LoVo (cell line): ENCODE results near the gene ASB1.

Experiments
- DNase-seq: peaks from one replicate; pipeline ENCODE4 v3.0.0-alpha.2; 2016; ENCODE audit warnings: low spot score

The ASB1 gene

DNA sequence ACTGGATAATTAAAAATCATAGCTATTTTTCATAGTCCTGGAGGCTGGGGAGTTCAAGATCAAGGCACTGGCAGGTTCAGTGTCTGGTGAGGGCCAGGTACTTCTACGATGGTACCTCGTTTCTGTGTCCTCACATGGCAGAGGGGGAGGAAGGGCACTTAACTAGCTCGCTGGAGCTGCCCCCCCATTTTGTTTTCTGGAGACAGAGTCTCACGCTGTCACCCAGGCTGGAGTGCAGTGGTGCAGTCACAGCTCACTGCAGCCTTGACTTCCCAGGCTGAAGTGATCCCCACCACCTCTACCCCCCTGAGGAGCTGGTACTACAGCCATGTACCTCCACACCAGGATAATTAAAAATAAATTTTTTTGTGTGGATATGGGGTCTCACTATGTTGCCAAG lies 40.3 kb downstream of the ASB1 start:
- no peak for DNase-seq

DNA sequence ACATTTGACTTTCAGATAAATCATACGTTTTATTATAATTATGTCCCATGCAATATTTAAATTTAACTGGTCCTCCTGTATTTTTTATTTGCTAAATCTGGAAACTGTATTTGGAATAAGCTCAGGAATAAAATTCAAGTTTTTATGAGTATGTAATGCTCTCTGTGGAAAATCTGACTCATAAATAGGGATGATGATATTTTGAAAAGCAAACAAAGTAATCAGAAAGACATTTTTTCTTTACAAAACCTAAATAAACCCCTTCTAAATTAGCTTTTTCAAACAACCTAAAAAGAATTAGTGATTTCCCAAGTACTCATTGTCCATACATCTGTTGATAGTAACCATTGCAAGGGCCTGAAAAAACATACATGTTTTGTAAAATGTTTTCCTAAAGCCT lies 41.1 kb downstream of the ASB1 start:
- DNase-seq = no peak

DNA sequence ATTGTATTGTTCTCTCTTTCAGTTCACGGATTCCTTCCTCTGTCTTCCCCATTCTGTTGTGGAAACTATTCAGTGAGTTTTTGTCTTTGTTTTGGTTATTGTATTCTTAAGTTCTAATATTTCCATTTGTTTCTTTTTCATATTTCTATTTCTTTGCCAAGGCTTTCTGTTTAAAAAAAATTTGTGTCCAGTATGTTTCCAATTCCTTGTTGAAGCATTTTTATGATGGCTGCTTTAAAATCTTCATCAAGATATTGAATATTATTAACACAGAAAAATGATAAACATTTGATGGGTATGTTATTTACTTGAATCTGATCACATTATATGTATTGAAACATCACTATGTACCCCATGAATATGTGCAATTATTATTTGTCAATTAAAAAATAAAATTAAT lies 42.4 kb downstream of the ASB1 start:
- DNase-seq = no peak

DNA sequence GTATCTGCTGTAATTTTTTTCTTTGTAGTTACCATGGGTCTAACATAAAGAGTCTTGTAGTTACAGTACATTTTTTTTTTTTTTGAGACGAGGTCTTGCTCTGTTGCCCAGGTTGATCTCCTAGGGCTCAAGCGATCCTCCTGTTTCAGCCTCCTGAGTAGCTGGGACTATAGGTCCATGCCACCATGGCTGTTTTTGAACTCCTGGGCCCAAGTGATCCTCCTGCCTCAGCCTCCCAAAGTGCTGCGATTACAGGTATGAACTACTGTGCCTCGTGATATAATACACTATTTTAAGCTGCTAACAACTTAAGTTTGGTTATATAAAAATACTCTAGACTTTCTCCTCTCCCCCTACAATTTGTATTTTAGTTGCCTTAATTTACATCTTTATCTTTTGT lies 46.3 kb downstream of the ASB1 start:
- no peak for DNase-seq

DNA sequence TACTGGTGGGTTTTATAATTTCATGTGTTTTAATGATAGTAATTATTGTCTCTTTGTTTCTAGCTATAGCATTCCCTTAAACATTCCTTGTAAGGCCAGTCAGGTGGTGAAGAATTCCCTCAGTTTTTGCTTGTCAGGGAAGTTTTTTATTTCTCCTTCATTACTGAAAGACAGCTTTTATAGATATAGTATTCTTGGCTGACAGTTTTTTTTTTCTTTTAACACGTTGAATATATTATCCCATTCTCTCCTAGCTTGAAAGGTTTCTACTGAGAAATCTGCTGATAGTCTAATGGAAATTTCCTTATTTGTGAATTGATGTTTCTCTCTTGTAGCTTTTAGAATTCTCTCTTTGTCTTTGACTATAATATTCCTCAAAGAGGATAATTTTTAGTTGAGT lies 46.8 kb downstream of the ASB1 start:
- DNase-seq = no peak

DNA sequence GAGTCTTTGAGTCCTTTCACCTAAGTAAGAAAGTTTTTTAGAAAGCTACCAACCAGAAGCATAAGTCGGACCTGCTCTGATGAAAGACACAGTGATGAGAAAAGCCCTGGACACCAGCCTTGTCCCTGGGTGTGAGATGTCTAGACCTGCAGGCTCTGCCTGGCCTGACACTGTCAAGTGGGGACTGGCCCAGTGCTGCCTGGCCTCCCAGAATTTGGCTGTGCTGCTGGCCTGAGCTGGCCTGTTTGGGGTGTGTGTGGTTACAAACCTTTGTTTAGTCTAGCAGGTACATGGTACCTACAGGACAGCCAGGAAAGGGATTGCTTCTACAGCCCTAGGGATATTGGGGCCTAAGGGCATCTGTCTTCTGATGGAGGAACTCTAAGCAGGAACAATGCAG lies 48.3 kb downstream of the ASB1 start:
- no peak for DNase-seq

DNA sequence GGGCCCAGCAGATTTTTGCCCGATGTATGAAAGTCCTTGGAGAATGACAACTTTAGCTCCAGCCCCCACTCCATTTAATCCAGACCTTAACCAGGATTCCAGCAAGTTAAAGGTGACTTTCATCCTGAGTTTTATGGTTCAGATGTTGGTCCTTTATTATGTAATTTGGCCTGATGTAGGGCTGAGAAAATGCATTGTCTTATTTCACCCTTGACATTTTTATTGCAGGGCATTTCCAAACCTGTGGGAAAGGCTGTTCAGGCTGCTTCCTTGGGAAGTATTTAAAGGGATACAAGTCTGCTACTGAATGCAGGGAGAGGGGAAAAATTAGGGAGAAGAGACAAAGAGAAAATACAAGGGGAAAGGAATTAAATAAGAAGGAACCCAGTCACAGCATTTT lies 48.8 kb downstream of the ASB1 start:
- DNase-seq = no peak

DNA sequence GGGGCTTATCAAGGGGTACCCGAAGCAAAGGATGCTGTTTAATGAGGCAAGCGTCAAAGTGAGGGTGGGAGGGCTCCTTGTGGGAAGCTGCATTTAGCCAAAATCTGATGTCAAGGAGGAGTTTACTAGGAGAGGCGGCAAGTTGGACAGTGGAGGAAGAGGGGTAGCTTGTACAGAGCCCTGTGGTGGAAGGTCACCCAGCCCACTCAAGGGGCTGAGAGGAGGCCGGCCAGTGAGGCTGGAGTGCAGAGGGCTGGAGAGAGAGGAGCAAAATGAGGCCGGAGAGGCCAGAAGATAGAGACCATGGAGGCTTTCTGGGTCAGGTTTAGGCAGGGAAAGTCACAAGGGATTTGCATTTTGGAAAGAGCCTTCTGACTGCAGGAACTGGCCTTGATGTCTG lies 49.5 kb downstream of the ASB1 start:
- no peak for DNase-seq

DNA sequence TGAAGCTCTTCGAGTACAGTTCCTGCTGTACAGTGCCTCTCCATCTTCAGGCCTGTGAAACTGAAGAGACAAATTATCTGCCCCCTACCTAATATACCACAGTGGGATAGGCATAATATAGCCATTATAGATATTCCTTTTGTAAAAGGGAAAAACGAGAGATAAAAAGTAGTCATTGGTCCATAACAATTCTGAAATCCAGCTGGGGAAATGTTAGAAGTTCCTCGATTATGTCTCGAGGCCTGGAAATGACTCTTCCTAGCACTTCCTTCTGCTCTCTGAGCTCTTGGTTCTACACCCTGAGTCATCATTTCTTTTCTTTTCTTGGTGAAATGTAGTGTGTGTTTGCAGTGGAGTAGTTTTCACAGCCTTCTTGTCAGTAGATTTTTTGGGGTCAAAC lies 51.5 kb downstream of the ASB1 start:
- no peak for DNase-seq

DNA sequence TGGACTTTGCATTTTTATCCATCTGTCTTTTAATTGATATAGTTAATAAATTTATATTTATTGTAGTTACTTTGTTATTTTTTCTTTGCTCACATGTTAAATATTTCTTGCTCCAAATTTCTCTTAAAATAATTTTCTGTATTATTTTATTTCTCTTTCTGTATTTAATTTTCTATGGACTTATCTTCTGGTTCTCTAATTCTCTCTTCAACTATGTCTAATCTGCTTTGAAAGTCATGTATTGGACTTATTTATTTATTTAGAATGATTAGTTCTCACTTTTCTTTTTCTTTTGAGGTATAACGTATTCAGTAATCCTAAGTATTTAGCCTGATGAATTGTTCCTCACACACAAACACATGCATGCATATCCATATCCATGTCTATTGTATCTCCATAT lies 53.1 kb downstream of the ASB1 start:
- no peak for DNase-seq

DNA sequence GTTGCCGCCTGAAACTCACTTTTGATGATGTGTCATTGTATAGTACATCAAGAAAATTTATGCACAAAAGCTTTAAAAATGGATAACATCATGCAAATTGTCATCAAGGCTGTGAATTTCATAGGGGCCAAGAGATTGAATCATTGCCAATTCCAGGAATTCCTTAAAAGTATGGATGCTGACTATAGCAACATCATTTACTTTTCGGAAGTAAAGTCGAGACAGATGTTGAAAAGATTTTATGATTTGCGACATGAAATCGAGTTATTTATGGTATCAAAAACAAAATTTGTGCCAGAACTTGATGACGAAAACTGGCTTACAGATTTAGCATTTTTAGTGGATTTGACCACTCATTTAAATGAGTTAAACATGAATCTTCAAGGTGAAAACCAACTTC lies 56.3 kb downstream of the ASB1 start:
- DNase-seq = no peak

DNA sequence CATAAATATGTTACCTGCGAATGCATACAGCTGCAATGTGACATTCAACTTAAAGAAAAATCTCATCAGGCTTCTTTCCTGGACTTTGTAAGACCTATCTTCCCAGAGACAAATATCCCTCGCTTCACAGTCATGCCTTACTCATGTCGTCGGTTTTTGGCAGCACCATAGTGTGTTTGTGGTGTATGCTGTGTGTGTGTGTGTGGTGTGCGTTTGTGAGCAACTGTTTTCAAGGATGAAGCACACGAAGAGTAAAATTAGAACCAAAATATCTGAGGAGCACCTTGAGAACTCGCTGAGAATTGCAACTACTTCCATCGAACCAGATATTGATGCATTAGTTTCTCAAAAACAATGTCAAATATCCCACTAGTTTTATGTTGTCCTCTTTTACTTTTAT lies 56.9 kb downstream of the ASB1 start:
- DNase-seq = no peak

DNA sequence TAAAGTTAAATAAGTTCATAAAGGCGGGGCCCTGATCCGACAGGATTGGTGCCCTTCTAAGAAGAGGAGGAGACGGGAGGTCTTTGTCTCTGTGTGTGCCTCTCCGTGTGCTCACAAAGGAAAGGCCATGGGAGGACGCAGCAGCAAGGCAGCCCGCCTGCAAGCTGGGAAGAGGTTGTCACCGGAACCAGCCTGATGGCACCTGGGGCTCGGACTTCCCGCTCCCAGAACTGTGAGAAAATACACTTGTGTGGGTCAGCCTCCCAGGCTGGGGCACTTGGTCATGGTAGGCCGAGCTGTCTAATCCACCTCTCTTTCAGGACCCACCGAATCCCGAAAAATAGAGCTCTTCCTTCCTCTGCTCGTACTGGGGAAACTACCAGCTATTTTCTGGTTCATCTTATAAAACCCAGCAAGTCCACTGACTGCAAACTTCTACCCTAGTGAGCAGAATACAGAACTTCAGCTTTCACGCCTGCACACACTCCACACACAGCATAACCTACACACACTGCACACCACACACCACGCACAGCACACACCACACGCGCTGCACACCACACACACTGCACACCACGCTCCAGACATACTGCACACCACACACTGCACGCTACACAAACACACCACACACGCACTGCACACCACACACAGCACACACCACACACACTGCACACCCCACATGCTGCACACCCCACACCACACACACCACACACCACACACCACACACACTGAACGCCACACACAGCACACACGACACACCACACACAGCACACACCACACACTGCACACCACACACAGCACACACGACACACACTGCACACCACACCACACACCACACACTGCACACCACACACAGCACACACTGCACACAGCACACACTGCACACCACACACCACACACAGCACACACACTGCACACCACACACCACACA lies 58.1 kb downstream of the ASB1 start:
- DNase-seq = no peak

DNA sequence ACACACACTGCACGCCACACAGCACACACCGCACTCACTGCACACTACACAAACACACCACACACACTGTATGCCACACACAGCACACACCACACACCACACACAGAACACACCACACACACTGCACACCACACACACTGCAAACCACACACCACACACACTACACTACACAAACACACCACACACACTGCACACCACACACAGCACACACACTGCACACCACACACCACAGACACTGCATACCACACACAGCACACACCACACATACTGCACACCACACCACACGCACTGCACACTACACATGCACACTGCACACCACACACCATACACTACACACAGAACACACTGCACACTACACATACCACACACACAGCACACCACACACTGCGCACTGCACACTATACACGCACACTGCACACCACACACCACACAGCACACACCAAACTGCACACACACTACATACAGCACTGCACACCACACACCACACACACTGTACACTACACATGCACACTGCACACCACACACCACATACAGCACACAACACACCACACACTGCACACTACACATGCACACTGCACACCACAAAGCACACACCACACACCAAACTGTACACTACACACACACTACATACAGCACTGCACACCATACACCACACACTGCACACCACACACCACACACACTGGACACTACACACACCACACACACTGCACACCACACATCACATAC lies 59.6 kb downstream of the ASB1 start:
- DNase-seq = no peak

DNA sequence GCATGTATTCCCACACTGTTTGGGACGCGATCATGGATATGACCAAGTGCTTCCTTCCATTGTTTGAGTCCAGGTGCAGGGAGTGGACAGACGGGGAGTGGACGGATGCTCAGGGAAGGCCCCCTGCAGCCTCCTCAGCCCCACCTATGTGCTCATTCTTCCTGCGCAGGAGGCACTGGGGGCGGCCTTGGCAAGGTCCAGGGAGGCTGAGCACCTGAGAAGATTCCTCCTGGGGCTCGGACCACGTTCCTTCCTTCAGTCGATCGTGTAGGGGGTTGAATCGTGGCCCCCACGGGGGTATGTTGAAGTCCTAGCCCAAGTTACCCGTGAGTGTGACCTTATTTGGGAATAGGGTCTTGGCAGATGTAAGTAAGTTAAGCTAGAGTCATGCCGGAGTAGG lies 60.4 kb downstream of the ASB1 start:
- no peak for DNase-seq

DNA sequence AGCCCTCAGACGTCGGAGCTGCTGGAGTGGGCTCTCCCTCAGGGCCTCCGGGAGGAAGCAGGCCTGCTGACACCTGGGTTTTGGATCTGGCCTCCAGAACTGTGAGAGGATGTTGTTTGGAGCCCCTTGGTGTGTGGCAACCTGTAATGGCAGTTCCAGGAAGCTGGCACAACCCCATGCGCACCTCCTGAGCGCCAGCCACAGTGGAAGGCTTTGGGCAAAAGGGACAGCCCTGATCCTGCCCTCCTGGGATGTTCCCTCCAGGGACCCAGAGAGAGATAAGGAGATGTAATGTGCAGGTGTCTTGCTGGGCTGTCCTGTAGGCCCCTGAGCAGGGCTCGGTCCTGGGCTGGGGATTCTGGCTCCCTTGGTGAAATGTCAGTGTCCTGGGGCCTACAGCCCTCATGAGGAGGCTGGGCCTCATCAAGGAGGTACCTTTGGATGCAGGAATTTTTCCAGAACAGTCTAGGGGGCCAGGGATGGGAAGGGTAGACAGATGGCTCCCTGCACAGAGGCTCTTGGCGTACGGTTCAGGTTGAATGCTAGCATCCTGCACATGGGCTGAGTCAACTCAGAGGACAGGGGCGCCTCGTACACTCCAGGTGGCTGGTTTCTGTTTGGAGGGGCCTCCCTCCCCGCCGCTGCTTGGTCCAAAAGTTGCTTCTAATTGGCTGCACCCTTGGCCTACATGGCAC lies 61.1 kb downstream of the ASB1 start:
- DNase-seq = no peak

DNA sequence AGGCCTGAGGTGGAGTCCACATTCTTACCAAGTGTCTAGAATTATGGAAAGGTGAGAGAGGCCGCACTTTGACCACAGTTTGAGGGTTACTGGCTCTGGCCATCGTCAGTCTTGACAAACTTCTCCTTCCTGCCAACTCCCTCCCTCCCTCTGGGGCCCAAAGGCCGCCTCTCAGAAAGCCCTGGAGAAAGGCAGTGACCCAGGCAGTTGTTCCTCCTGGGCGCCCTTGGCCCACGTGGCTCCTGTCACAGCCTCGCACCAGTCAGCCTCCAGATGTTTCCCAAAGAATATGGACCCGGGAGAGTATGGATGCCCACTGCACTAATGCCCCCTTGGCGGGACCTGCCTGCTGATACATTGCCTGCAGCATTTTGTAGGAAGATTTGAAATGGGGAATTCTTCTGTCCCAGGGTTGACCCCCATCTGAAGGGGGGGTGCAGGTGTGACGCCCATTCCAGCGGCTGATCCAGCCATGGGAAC lies 61.7 kb downstream of the ASB1 start:
- no peak for DNase-seq

DNA sequence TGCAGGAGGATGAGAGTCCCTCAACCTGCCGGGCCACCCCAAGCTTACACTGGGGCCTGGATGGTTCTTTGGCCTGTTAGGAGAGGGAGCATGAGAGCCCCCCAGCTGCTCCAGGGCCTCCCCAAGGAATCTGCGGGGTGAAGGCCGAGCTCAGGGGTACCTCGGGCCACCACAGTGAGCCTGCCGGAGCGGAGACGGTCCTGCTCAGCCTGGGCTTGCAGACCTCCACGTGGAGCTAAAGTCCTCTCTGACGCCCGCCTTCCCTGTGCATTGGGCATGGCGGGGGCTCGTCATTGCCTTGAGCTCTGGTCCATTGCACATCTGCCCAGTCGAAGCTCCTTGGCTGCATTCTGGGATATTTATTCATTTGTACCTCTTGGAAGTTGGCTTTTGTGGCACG lies 62.7 kb downstream of the ASB1 start:
- no peak for DNase-seq

DNA sequence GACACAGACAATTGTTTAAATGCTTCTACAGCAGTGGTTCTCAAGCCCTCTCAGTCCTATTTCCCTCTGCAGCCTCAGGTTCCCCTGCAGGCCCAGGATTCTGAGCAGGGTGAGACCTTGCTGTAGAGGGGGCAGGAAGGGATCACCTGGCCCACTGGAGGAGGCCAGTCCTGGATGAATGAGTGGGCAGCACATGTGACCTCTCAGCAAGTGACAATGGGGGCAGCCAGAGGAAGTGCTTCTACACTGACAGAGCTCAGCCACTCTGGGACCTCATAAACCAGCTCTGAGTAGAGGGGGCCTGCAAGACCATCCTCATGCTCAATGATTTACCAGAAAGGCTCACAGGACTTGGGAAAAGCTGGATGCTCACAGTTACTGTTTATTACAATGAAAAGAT lies 63.2 kb downstream of the ASB1 start:
- no peak for DNase-seq

DNA sequence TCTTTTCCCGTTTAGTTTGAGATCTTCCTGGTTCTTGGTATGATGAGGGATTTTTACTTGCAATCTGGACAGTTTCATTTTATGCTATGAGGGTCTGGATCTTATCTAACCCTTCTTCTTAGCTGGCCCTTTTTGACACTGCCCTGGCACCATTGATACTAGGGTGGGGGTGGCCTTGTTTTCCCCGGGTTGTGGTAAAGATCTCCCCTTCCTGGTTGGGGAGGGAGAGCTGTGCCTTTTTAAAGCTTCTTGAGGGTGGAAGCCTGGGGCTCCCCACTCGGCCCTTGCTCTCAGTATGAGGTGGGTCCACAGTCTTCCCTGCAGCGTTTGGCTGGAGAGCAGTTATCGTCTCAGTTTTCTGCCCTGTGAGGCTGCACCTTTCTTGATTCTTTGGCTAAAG lies 66.1 kb downstream of the ASB1 start:
- DNase-seq = no peak

DNA sequence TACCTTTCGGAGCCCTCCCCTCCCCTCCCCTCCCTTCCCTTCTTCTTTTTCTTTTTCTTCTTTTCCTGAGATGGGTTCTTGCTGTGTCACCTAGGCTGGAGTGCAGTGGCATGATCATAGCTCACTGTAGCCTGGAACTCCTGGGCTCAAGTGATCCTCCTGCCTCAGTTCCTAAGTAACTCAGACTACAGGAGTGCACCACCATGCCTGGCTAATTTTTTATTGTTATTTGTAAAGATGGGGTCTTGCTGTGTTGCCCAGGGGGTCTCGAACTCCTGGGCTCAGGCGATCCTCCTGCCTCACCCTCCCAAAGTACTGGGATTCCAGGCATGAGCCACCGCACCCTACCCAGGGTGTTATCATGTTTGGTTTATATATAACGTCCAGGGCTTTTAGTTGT lies 66.7 kb downstream of the ASB1 start:
- no peak for DNase-seq

DNA sequence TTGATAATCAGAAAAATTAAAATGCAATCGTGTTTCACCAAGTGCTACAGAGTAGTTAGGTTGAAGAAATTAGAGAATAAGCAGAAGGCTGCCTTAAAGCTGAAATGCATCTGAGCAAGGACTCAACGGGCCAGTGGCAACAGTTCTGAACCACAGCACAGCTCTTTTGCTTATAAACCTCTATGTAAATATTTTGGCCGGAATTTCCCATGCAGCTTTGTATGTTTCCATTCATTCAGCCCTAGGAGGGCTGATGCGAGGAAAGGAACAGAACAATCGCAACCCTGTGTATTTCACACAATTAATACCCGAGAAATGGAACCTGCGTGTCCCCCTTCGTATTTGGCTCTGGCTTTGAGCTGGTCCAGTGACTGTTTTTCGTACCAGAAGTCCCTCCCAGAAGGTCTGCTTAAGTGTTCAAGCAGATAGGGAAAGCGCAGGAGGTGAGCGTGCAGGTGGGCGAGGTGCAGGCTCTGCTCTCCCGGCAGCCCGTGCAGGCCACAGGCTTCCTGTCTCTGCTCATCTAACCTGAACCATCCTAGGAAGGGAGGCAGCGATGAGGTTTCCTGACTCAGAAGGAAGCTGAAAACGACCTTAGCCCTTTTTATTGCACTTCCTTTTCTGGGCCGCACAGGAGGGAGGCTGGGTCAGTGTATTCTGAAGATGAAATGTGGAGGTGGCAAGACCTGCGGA lies 67.3 kb downstream of the ASB1 start:
- no peak for DNase-seq
